BLaER1 treated with 17β-estradiol and CSF1 and Interleukin-3, amounts not matched to agents 10 nM and 100 nM (cell line): ENCODE results near the gene SLC34A1.

ENCODE experiments used
- H3K27ac ChIP-seq, 11 experiments: shearing (Covaris generic); formaldehyde crosslinking; 2 replicates each; pipeline ENCODE4 v1.8.1; 2022
- H3K27me3 ChIP-seq, 11 experiments: shearing (Covaris generic); formaldehyde crosslinking; 2 replicates each; pipeline ENCODE4 v1.8.1; 2022
- H3K36me3 ChIP-seq, 11 experiments: shearing (Covaris generic); formaldehyde crosslinking; 2 replicates each; pipeline ENCODE4 v1.8.1; 2022
- H3K4me1 ChIP-seq, 10 experiments: shearing (Covaris generic); formaldehyde crosslinking; 2 replicates each; pipeline ENCODE4 v1.8.1; 2022
- H3K4me2 ChIP-seq, 11 experiments: shearing (Covaris generic); formaldehyde crosslinking; 2 replicates each; pipeline ENCODE4 v1.8.1; 2022
- H3K4me3 ChIP-seq, 10 experiments: shearing (Covaris generic); formaldehyde crosslinking; 2 replicates each; pipeline ENCODE4 v1.8.1; 2022
- H3K9ac ChIP-seq, 11 experiments: shearing (Covaris generic); formaldehyde crosslinking; 2 replicates each; pipeline ENCODE4 v1.8.1; 2022
- H3K9me3 ChIP-seq, 11 experiments: shearing (Covaris generic); formaldehyde crosslinking; replicated peaks in 1 of 11; 2 replicates each; pipeline ENCODE4 v1.8.1; 2022
- H4K20me1 ChIP-seq, 11 experiments: shearing (Covaris generic); formaldehyde crosslinking; 2 replicates each; pipeline ENCODE4 v1.8.1; 2022
- Cebpa-rat ChIP-seq, 11 experiments: shearing (Covaris generic); IDR thresholded peaks; 2 replicates each; pipeline ENCODE4 v1.8.1; 2022

SLC34A1 gene

GRCh38 chr5:177425196-177425800 is 41.1 kb downstream of the SLC34A1 start:
- Histone ChIP-seq H3K4me3 (peak overlapping the region; percentile 52 to 71 (median 62)), H3K4me2 (peak overlapping the region; percentile 66 to 89 (median 86)), H3K9me3 (no peaks in the 10 kb centered on the region), H3K9ac (peak overlapping the region; percentile 81 to 88 (median 85)), H3K36me3 (peaks cover 0 to 8% (median 3%) of the 10 kb centered on the region in 11 experiments; a peak in 9 of 22 replicates), H3K4me1 (peaks cover 32 to 43% (median 40%) of the 10 kb centered on the region in 10 experiments), H3K27ac (peak overlapping the region; percentile 75 to 93 (median 86)), H4K20me1 (peaks cover 0 to 19% (median 0%) of the 10 kb centered on the region in 11 experiments; a peak in 3 of 22 replicates), H3K27me3 (no peaks in the 10 kb centered on the region)
- no peak for TF ChIP-seq Cebpa-rat (IDR thresholded peaks at IDR 0.05)

GRCh38 chr5:177425801-177426565 is 41.7 kb downstream of the SLC34A1 start:
- peaks cover 0 to 19% (median 0%) of the 10 kb centered on the region in 11 experiments; a peak in 3 of 22 replicates for H4K20me1 ChIP-seq

GRCh38 chr5:177426566-177427210 is 42.5 kb downstream of the SLC34A1 start, which contains the start of gene GRK6:
Gene GRK6, plus strand, starts transcription at chr5:177426676. Its CDS starts 170 bp downstream, at chr5:177426846.
- peak within 1 kb of the TSS; percentile 95 to 99 (median 98) for H3K4me2 ChIP-seq
- peak within 1 kb of the TSS; percentile 75 to 99 (median 91) for H3K4me3 ChIP-seq
- peaks cover 46 to 55% (median 53%) of the 10 kb centered on the region in 10 experiments for H3K4me1 ChIP-seq
- peak within 1 kb of the TSS; percentile 95 to 99 (median 99) for H3K9ac ChIP-seq
- no peaks in the 10 kb centered on the region for H3K27me3 ChIP-seq
- H4K20me1 ChIP-seq: peaks cover 0 to 19% (median 0%) of the 10 kb centered on the region in 11 experiments; a peak in 4 of 22 replicates
- TF ChIP-seq Cebpa-rat (IDR thresholded peaks at IDR 0.05): no peak
- H3K36me3 ChIP-seq: peaks cover 0 to 20% (median 8%) of the 10 kb centered on the region in 11 experiments; a peak in 11 of 22 replicates
- H3K27ac ChIP-seq: peak within 1 kb of the TSS; percentile 87 to 99 (median 99)
- H3K9me3 ChIP-seq: no peaks in the 10 kb centered on the region

More at GRCh38 chr5:177425801-177426565, 41.7 kb downstream of the SLC34A1 start:
- H3K36me3 ChIP-seq: peaks cover 0 to 14% (median 8%) of the 10 kb centered on the region in 11 experiments; a peak in 11 of 22 replicates
- peaks cover 39 to 48% (median 46%) of the 10 kb centered on the region in 10 experiments for H3K4me1 ChIP-seq
- TF ChIP-seq Cebpa-rat (IDR thresholded peaks at IDR 0.05): no peak
- H3K9me3 ChIP-seq: no peaks in the 10 kb centered on the region
- peak overlapping the region; percentile 75 to 99 (median 86) for H3K27ac ChIP-seq
- peak overlapping the region; percentile 66 to 89 (median 86) for H3K4me2 ChIP-seq
- H3K27me3 ChIP-seq: no peaks in the 10 kb centered on the region
- peak overlapping the region; percentile 81 to 99 (median 86) for H3K9ac ChIP-seq
- peak overlapping the region; percentile 52 to 91 (median 66) for H3K4me3 ChIP-seq

GRCh38 chr5:177427211-177427822 is 43.1 kb downstream of the SLC34A1 start:
- H3K9me3 ChIP-seq: no peaks in the 10 kb centered on the region
- no peak for TF ChIP-seq Cebpa-rat (IDR thresholded peaks at IDR 0.05)
- peak overlapping the region; percentile 75 to 99 (median 91) for H3K4me3 ChIP-seq
- peak overlapping the region; percentile 95 to 99 (median 99) for H3K9ac ChIP-seq
- H3K27ac ChIP-seq: peak overlapping the region; percentile 87 to 99 (median 99)
- peaks cover 0 to 21% (median 0%) of the 10 kb centered on the region in 11 experiments; a peak in 7 of 22 replicates for H4K20me1 ChIP-seq
- H3K27me3 ChIP-seq: no peaks in the 10 kb centered on the region
- H3K4me2 ChIP-seq: peak overlapping the region; percentile 95 to 99 (median 98)
- H3K4me1 ChIP-seq: peaks cover 52 to 61% (median 59%) of the 10 kb centered on the region in 10 experiments
- H3K36me3 ChIP-seq: peaks cover 1 to 26% (median 13%) of the 10 kb centered on the region in 11 experiments; a peak in 20 of 22 replicates

- peak overlapping the region; percentile 75 to 99 (median 91) for H3K4me3 ChIP-seq
- H3K4me2 ChIP-seq: peak overlapping the region; percentile 95 to 99 (median 98)
- peaks cover 0 to 25% (median 0%) of the 10 kb centered on the region in 11 experiments; a peak in 8 of 22 replicates for H4K20me1 ChIP-seq
- no peaks in the 10 kb centered on the region for H3K9me3 ChIP-seq
- peaks cover 9 to 33% (median 20%) of the 10 kb centered on the region in 11 experiments for H3K36me3 ChIP-seq
- peak overlapping the region; percentile 95 to 99 (median 99) for H3K9ac ChIP-seq
- peaks cover 59 to 69% (median 66%) of the 10 kb centered on the region in 10 experiments for H3K4me1 ChIP-seq
- H3K27me3 ChIP-seq: no peaks in the 10 kb centered on the region
- TF ChIP-seq Cebpa-rat (IDR thresholded peaks at IDR 0.05): no peak
- peak overlapping the region; percentile 87 to 99 (median 99) for H3K27ac ChIP-seq
Observed at GRCh38 chr5:177427919-177428573, 43.8 kb downstream of the SLC34A1 start.

- peak overlapping the region; percentile 87 to 99 (median 99) for H3K27ac ChIP-seq
- H3K9me3 ChIP-seq: no peaks in the 10 kb centered on the region
- peaks cover 66 to 75% (median 73%) of the 10 kb centered on the region in 10 experiments for H3K4me1 ChIP-seq
- H4K20me1 ChIP-seq: peaks cover 0 to 25% (median under 1%) of the 10 kb centered on the region in 11 experiments; a peak in 9 of 22 replicates
- H3K27me3 ChIP-seq: no peaks in the 10 kb centered on the region
- peak overlapping the region; percentile 95 to 99 (median 98) for H3K4me2 ChIP-seq
- H3K9ac ChIP-seq: peak overlapping the region; percentile 95 to 99 (median 99)
- TF ChIP-seq Cebpa-rat (IDR thresholded peaks at IDR 0.05): no peak
- H3K36me3 ChIP-seq: peaks cover 15 to 40% (median 27%) of the 10 kb centered on the region in 11 experiments
- H3K4me3 ChIP-seq: peak overlapping the region; percentile 75 to 99 (median 91)
Observed at GRCh38 chr5:177428574-177429217, 44.5 kb downstream of the SLC34A1 start.

GRCh38 chr5:177429248-177430040 is 45.2 kb downstream of the SLC34A1 start:
- peak overlapping the region; percentile 87 to 99 (median 99) for H3K27ac ChIP-seq

More at GRCh38 chr5:177429248-177430040, 45.2 kb downstream of the SLC34A1 start:
- peak overlapping the region; percentile 75 to 99 (median 91); a peak in 17 of 20 replicates for H3K4me3 ChIP-seq
- H3K9me3 ChIP-seq: no peaks in the 10 kb centered on the region
- H3K9ac ChIP-seq: peak overlapping the region; percentile 95 to 99 (median 99)
- no peaks in the 10 kb centered on the region for H3K27me3 ChIP-seq
- peaks cover 23 to 47% (median 34%) of the 10 kb centered on the region in 11 experiments for H3K36me3 ChIP-seq
- H3K4me2 ChIP-seq: peak overlapping the region; percentile 95 to 99 (median 98)
- TF ChIP-seq Cebpa-rat (IDR thresholded peaks at IDR 0.05): peak; percentile 49 to 95 (median 87); a peak in 19 of 22 replicates
- peaks cover 0 to 25% (median 6%) of the 10 kb centered on the region in 11 experiments; a peak in 10 of 22 replicates for H4K20me1 ChIP-seq
- H3K4me1 ChIP-seq: peaks cover 73 to 83% (median 80%) of the 10 kb centered on the region in 10 experiments
